Sigmoid colon (tissue), 7 donors: ENCODE data around the gene BAG2. TPM values are rescaled to one million over a fixed set of nuclear protein-coding genes. Genes with fewer than 3 reads are reported as not detected.
A peak's percentile ranks its signal among the peaks of the same experiment; 100 is the strongest.

ENCODE experiments used
- DNase-seq: peaks from one replicate; pipeline ENCODE4 v3.0.0-alpha.2; 2019
- H3K27ac ChIP-seq, 4 donors: fragments of 200-600 bp; sonication (generic); one replicate each; pipeline ENCODE4 v1.5.1; 2016 to 2019; ENCODE audit warnings: mild to moderate bottlenecking in 1 of 4
- H3K27me3 ChIP-seq, 3 donors: fragments of 200-600 bp; sonication (generic); one replicate each; pipeline ENCODE4 v1.5.1; 2019; ENCODE audit warnings: mild to moderate bottlenecking in 1 of 3
- H3K36me3 ChIP-seq, 4 donors: fragments of 200-600 bp; sonication (generic); one replicate each; pipeline ENCODE4 v1.5.1; 2016 to 2019
- H3K4me1 ChIP-seq, 4 donors: fragments of 200-600 bp; sonication (generic); one replicate each; pipeline ENCODE4 v1.5.1; 2017 to 2019
- H3K4me3 ChIP-seq, 4 donors: fragments of 200-600 bp; sonication (generic); one replicate each; pipeline ENCODE4 v1.5.1; 2017 to 2019; ENCODE audit warnings: mild to moderate bottlenecking in 2 of 4, moderate library complexity in 1 of 4
- H3K9me3 ChIP-seq, 4 donors: fragments of 200-600 bp in 3 of 4; sonication (generic) in 3 of 4; one replicate each; pipeline versions ENCODE4 v1.5.1 to v1.6.1; 2013 to 2019
- EP300 ChIP-seq, 4 donors: sonication (generic); formaldehyde crosslinking; IDR thresholded peaks; one replicate each; pipeline ENCODE4 v1.6.1; 2017; ENCODE audit warnings: antibody characterized with exemption in 4 of 4
- POLR2A ChIP-seq, 2 donors: fragments of 450-650 bp; IDR thresholded peaks; one replicate each; pipeline ENCODE4 v1.6.1; 2016; ENCODE audit warnings: antibody characterized with exemption in 2 of 2, mild to moderate bottlenecking in 2 of 2, moderate library complexity in 2 of 2
- POLR2AphosphoS5 ChIP-seq, 4 donors: sonication (generic); formaldehyde crosslinking; IDR thresholded peaks; one replicate each; pipeline ENCODE4 v1.6.1; 2017; ENCODE audit warnings: antibody characterized with exemption in 4 of 4
- WGBS, 2 donors: extraction: QIAGEN DNeasy Blood & Tissue Kit; methylation state at CpG; one replicate each; pipeline ENCODE4 v1.1.7; 2013; 5-methylcytosine and 5-hydroxymethylcytosine counted together
- intact Hi-C: fragments of 100-400 bp; cut with DNase I; formaldehyde crosslinking; loops from one replicate; pipeline ENCODE4 v1.15.1; 2023
- polyA plus RNA-seq, 3 donors: library from polyadenylated mRNA; stranded (reverse); fragments of 200-250 nt; gene quantifications; one replicate each; pipeline ENCODE4 v1.2.3, GENCODE V29; 2013
- total RNA-seq, 4 donors: library from RNA; depleted of rRNA; stranded (reverse); fragments of >200 nt; gene quantifications; one replicate each; pipeline ENCODE4 v1.1.0, GENCODE V29; 2016
- TF ChIP-seq, protein P1 (sequence below), 4 experiments: fragments of 450-650 bp in 3 of 4; fragments of 200-600 bp in 1 of 4; IDR thresholded peaks; one replicate each; pipeline ENCODE4 v1.5.1; 2016 to 2019; ENCODE audit warnings: antibody characterized with exemption in 4 of 4, mild to moderate bottlenecking in 3 of 4, moderate library complexity in 2 of 4
- donor health status: healthy with polysubstance abuse.
- donor health status: Bipolar disorder and iron deficiency.
- donor health status: healthy.

The BAG2 gene
- total RNA-seq (10 to 100 TPM; 55.6 to 74.5 (median 60.0) TPM), polyA plus RNA-seq (1 to 10 TPM in 2 of 3 donors, under 1 TPM in 1; 0.92 to 2.9 (median 1.8) TPM)

DNA sequence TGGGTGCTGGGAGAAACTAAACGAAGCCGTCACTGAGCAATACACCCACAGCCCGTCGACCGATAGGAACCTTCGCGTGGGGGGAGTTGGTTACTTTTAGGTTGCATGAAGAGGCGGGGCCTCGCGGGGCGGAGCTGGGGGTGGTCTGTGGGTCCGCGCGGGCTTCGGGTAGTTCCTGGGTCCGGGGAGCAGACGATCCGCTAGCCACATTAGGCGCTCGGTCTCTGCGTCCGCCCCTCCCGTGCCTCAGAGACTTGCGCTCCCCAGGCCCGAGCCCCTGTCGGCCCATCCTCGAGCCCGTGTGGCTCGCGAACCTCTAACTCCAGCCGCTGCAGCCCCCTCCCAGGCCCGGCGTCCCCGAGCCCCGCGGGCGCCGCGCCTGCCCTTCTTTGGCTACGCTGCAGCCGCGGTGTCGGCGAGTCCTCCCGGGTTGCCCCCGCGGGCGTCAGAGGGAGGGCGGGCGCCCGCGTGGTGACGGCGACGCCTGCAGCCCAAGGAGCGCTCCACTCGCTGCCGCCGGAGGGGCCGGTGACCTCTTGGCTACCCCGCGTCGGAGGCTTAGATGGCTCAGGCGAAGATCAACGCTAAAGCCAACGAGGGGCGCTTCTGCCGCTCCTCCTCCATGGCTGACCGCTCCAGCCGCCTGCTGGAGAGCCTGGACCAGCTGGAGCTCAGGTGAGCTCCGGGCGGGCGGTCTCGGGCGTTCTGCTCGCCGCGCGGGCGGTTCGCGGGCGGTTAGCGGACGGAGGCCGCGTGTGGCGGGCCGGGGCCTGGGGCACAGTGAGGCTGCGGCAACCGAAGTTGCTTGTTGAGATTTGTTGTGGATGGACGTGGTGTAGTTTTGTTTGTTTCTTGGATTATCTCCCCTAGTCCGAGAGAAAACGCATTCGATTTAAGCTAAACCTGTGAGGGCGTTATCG lies at the start of gene BAG2:
Gene BAG2, plus strand, starts transcription at position 191 of the 920 bp plus-strand sequence. Its CDS starts 372 bp downstream, at position 563.
- Histone ChIP-seq H3K27me3 (no peaks in the 10 kb centered on the region), H3K9me3 (no peaks in the 10 kb centered on the region), H3K4me3 (peak within 1 kb of the TSS; percentile 65 to 88 (median 74)), H3K4me1 (peaks cover 0 to 35% (median 29%) of the 10 kb centered on the region in 4 donors), H3K36me3 (peaks cover 0 to 22% (median 0%) of the 10 kb centered on the region in 4 donors), H3K27ac (peak within 1 kb of the TSS; percentile 89 to 99 (median 92))
- intact Hi-C loops = loop anchor here (1.0 to 5.0 kb wide), 5 partner anchors 48 to 270 kb away; partner anchors contain the start of gene ZNF451
- TF ChIP-seq EP300 (IDR thresholded peaks at IDR 0.05) (no peak), POLR2A (IDR thresholded peaks at IDR 0.05) (peak; percentile 63 to 75), POLR2AphosphoS5 (IDR thresholded peaks at IDR 0.05) (peak; percentile 81 to 94 (median 90))
- TF ChIP-seq, protein P1, sequence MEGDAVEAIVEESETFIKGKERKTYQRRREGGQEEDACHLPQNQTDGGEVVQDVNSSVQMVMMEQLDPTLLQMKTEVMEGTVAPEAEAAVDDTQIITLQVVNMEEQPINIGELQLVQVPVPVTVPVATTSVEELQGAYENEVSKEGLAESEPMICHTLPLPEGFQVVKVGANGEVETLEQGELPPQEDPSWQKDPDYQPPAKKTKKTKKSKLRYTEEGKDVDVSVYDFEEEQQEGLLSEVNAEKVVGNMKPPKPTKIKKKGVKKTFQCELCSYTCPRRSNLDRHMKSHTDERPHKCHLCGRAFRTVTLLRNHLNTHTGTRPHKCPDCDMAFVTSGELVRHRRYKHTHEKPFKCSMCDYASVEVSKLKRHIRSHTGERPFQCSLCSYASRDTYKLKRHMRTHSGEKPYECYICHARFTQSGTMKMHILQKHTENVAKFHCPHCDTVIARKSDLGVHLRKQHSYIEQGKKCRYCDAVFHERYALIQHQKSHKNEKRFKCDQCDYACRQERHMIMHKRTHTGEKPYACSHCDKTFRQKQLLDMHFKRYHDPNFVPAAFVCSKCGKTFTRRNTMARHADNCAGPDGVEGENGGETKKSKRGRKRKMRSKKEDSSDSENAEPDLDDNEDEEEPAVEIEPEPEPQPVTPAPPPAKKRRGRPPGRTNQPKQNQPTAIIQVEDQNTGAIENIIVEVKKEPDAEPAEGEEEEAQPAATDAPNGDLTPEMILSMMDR (IDR thresholded peaks at IDR 0.05) = peak in 3 of 4 experiments; percentile 15 to 49 (median 26)
- WGBS, 2 donors = 0 to 1% methylated on average over 97 of the region's 97 CpGs
- peak; percentile 97 for DNase-seq

DNA sequence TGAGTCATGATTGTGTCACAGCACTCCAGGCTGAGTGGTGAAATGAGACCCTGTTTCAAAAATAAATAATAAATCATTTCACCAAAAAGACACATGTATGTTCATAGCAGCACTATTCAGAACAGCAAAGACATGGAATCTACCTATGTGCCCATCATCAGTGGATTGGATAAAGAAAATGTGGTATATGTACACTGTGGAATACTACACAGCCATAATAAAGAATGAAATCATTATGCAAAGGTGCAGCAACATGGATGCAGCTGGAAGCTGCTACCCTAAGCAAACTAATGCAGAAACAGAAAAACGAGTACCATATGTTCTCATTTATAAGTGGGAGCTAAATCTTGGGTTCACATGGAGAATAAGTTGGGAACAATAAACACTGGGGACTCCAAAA lies 49.0 kb upstream of the BAG2 start:
- no peak for TF ChIP-seq EP300 (IDR thresholded peaks at IDR 0.05)
- TF ChIP-seq, protein P1 (IDR thresholded peaks at IDR 0.05) = no peak
- TF ChIP-seq POLR2AphosphoS5 (IDR thresholded peaks at IDR 0.05) = no peak
- TF ChIP-seq POLR2A (IDR thresholded peaks at IDR 0.05) = no peak

DNA sequence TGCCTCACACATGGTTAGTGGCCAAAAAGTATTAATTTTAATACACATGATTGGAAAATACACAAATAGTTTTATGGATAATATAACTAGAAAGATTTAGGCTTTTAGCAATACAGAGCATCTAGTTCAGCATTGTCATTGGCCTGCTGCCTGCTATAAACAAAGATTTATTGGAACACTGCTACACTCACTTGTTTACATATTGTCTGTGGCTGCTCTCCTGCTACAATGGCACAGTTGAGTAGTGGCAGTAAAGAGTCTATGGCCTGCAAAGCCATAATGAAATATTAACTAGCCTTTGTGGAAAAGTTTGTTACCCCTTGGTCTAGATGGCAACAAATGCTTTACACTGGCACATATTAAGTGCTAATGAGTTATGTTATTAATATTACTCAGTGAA lies 44.4 kb upstream of the BAG2 start:
- intact Hi-C loops = no loop called here
- Histone ChIP-seq H3K9me3 (no peaks in the 10 kb centered on the region), H3K4me3 (no peak overlapping the region), H3K36me3 (peaks cover 0 to 9% (median 2%) of the 10 kb centered on the region in 4 donors), H3K27ac (no peak overlapping the region), H3K27me3 (no peaks in the 10 kb centered on the region), H3K4me1 (peaks cover 0 to 26% (median 17%) of the 10 kb centered on the region in 4 donors)
- no peak for DNase-seq
- TF ChIP-seq POLR2AphosphoS5 (IDR thresholded peaks at IDR 0.05) = no peak
- TF ChIP-seq EP300 (IDR thresholded peaks at IDR 0.05) = no peak
- TF ChIP-seq, protein P1 (IDR thresholded peaks at IDR 0.05) = no peak
- TF ChIP-seq POLR2A (IDR thresholded peaks at IDR 0.05) = no peak

More for the DNA sequence above, 49.0 kb upstream of the BAG2 start:
- Histone ChIP-seq H3K4me3 (no peak overlapping the region), H3K4me1 (peaks cover 0 to 11% (median 8%) of the 10 kb centered on the region in 4 donors), H3K9me3 (no peaks in the 10 kb centered on the region), H3K36me3 (no peaks in the 10 kb centered on the region), H3K27ac (no peak overlapping the region), H3K27me3 (no peaks in the 10 kb centered on the region)
- intact Hi-C loops = no loop called here
- 93 to 97% methylated on average over 1 of the region's 1 CpG for WGBS, 2 donors
- DNase-seq = no peak

DNA sequence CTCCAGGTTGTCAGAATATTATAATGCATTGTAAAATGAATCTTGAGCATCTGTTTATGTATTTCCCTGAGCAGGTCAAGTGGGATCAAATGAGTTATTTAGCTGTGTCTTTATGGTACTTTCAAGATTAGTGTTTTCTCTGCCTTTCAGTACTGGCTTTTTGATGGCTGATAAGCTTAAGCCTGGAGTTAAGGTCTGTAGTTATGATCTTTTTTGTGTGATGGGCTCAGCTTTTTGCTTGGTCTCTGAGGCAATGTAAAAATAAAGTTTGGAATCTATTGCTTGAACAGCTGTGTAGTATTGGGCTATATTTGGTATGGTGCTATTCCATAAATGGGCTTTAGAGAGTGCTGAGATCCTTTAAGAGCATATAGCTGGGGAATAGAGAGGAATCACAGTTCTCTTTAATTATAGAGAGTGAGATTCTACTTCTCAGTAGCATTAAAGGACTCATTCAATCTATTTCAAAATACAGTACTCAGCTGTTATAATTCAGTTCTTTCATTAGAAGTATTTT lies 41.4 kb upstream of the BAG2 start:
- intact Hi-C loops = no loop called here
- Histone ChIP-seq H3K36me3 (peaks cover 0 to 27% (median 14%) of the 10 kb centered on the region in 4 donors), H3K27me3 (no peaks in the 10 kb centered on the region), H3K4me3 (no peak overlapping the region), H3K9me3 (no peaks in the 10 kb centered on the region), H3K27ac (no peak overlapping the region), H3K4me1 (peaks cover 0 to 26% (median 17%) of the 10 kb centered on the region in 4 donors)
- no peak for DNase-seq
- no peak for TF ChIP-seq POLR2A (IDR thresholded peaks at IDR 0.05)
- TF ChIP-seq EP300 (IDR thresholded peaks at IDR 0.05) = no peak
- TF ChIP-seq POLR2AphosphoS5 (IDR thresholded peaks at IDR 0.05) = no peak
- TF ChIP-seq, protein P1 (IDR thresholded peaks at IDR 0.05) = no peak
